Femur (tissue), 1 donor: ENCODE measurements around the gene SLAMF1.

ENCODE experiments used
- DNase-seq: peaks from one replicate; pipeline ENCODE4 v3.0.0-alpha.2; 2017

SLAMF1 gene

GRCh38 chr1:160622501-160623226 lies 24.2 kb downstream of the SLAMF1 start:
- no peak for DNase-seq

GRCh38 chr1:160621633-160622413 lies 25.0 kb downstream of the SLAMF1 start:
- DNase-seq = no peak

GRCh38 chr1:160620942-160621632 lies 25.8 kb downstream of the SLAMF1 start:
- DNase-seq = no peak

GRCh38 chr1:160619742-160620277 lies 27.0 kb downstream of the SLAMF1 start:
- no peak for DNase-seq

GRCh38 chr1:160618763-160619274 lies 28.0 kb downstream of the SLAMF1 start:
- no peak for DNase-seq

GRCh38 chr1:160618327-160618726 lies 28.5 kb downstream of the SLAMF1 start:
- DNase-seq = no peak

GRCh38 chr1:160615660-160616059 lies 31.2 kb downstream of the SLAMF1 start:
- no peak for DNase-seq

GRCh38 chr1:160614410-160614809 lies 32.4 kb downstream of the SLAMF1 start:
- no peak for DNase-seq

GRCh38 chr1:160612613-160613218 lies 34.1 kb downstream of the SLAMF1 start:
- DNase-seq = no peak

GRCh38 chr1:160610569-160611242 lies 36.1 kb downstream of the SLAMF1 start:
- DNase-seq = no peak

- no peak for DNase-seq
These were observed 37.9 kb downstream of the SLAMF1 start for GRCh38 chr1:160608941-160609340.

- no peak for DNase-seq
These were observed 38.3 kb downstream of the SLAMF1 start for GRCh38 chr1:160608514-160608913.

- DNase-seq = no peak
These were observed 38.8 kb downstream of the SLAMF1 start for GRCh38 chr1:160608057-160608456.

GRCh38 chr1:160607672-160608032 lies 39.2 kb downstream of the SLAMF1 start:
- DNase-seq = no peak

GRCh38 chr1:160607011-160607671 lies 39.7 kb downstream of the SLAMF1 start:
- peak; percentile 31 for DNase-seq

- no peak for DNase-seq
These were observed 40.2 kb downstream of the SLAMF1 start for GRCh38 chr1:160606611-160607010.

- no peak for DNase-seq
These were observed 40.9 kb downstream of the SLAMF1 start for GRCh38 chr1:160605792-160606479.

- no peak for DNase-seq
These were observed 41.6 kb downstream of the SLAMF1 start for GRCh38 chr1:160605205-160605604.

GRCh38 chr1:160597705-160598104 lies 49.1 kb downstream of the SLAMF1 start:
- no peak for DNase-seq

- DNase-seq = no peak
These were observed 49.8 kb downstream of the SLAMF1 start for GRCh38 chr1:160597051-160597450.

- DNase-seq = no peak
These were observed 56.4 kb downstream of the SLAMF1 start for GRCh38 chr1:160590488-160590887.
